ENCODE measurements around the gene TFAP2B.

Gene TFAP2B

GRCh38 chr6:50804283-50804682 lies 14.4 kb upstream of the TFAP2B start:
- H3K27ac ChIP-seq: no peak overlapping the region
- TF ChIP-seq CTCF (IDR thresholded peaks at IDR 0.05): no peak
- no peak for TF ChIP-seq ZFX (IDR thresholded peaks at IDR 0.05; ENCODE audit: borderline replicate concordance)

GRCh38 chr6:50807035-50807434 lies 11.6 kb upstream of the TFAP2B start:
- no peak overlapping the region for H3K27ac ChIP-seq
- TF ChIP-seq ZFX (IDR thresholded peaks at IDR 0.05; ENCODE audit: borderline replicate concordance): no peak
- TF ChIP-seq CTCF (IDR thresholded peaks at IDR 0.05): no peak

- H3K27ac ChIP-seq: peak overlapping the region; percentile 47
- no peak for TF ChIP-seq ZFX (IDR thresholded peaks at IDR 0.05; ENCODE audit: borderline replicate concordance)
- peak; percentile 65 for TF ChIP-seq CTCF (IDR thresholded peaks at IDR 0.05)
Measured at GRCh38 chr6:50815436-50816114, 3.1 kb upstream of the TFAP2B start.

- peak overlapping the region; percentile 47 for H3K27ac ChIP-seq
- no peak for TF ChIP-seq ZFX (IDR thresholded peaks at IDR 0.05; ENCODE audit: borderline replicate concordance)
- peak; percentile 64 for TF ChIP-seq CTCF (IDR thresholded peaks at IDR 0.05)
Measured at GRCh38 chr6:50816115-50816675, 2.5 kb upstream of the TFAP2B start.

- TF ChIP-seq ZFX (IDR thresholded peaks at IDR 0.05; ENCODE audit: borderline replicate concordance): no peak
- no peak for TF ChIP-seq CTCF (IDR thresholded peaks at IDR 0.05)
- H3K27ac ChIP-seq: peak overlapping the region; percentile 26
Measured at GRCh38 chr6:50816947-50817645, 1.6 kb upstream of the TFAP2B start.

GRCh38 chr6:50817646-50817950 lies 1.1 kb upstream of the TFAP2B start:
- TF ChIP-seq ZFX (IDR thresholded peaks at IDR 0.05; ENCODE audit: borderline replicate concordance) (no peak), CTCF (IDR thresholded peaks at IDR 0.05) (no peak)

GRCh38 chr6:50818020-50818419 lies 651 bp upstream of the TFAP2B start:
- peak overlapping the region; percentile 26; the same call in 1 of the 2 replicates for H3K27ac ChIP-seq
- TF ChIP-seq CTCF (IDR thresholded peaks at IDR 0.05): no peak
- no peak for TF ChIP-seq ZFX (IDR thresholded peaks at IDR 0.05; ENCODE audit: borderline replicate concordance)

More at GRCh38 chr6:50817646-50817950, 1.1 kb upstream of the TFAP2B start:
- peak overlapping the region; percentile 26 for H3K27ac ChIP-seq
